ENCODE measurements around the gene CDC42EP1.
"Not testable (repeated sequence)": the region's sequence is repeated elsewhere in the genome, so short reads cannot be mapped to it uniquely, and the experiment has no call there.

The CDC42EP1 gene

DNA sequence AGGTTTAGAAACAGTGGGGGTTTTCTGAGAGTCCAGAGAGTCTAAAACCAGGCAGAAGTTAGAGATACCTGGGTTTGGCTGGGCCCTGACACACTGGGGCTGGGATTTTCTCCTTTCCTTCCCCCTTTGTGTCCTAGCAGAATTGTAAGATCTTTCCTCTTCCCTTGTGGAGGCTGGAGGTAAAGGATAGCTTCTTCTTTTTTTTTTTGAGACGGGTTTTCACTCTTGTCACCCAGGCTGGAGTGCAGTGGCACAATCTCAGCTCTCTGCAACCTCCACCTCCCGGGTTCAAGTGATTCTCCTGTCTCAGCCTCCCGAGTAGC, 49.8 kb downstream of the CDC42EP1 start:
- peaks cover 14 to 23% of the 10 kb centered on the region in 2 donors for H3K4me1 ChIP-seq (ENCODE audit: control insufficient read depth in 1 of 2, insufficient read depth in 2 of 2, low read length in 2 of 2)
- peak overlapping the region; percentile 75 to 86 for H3K9ac ChIP-seq (ENCODE audit: low read depth in 1 of 2, low read length in 2 of 2)
- H3K4me3 ChIP-seq (ENCODE audit: low read depth in 1 of 2, low read length in 2 of 2): peak overlapping the region; percentile 89 to 95

DNA sequence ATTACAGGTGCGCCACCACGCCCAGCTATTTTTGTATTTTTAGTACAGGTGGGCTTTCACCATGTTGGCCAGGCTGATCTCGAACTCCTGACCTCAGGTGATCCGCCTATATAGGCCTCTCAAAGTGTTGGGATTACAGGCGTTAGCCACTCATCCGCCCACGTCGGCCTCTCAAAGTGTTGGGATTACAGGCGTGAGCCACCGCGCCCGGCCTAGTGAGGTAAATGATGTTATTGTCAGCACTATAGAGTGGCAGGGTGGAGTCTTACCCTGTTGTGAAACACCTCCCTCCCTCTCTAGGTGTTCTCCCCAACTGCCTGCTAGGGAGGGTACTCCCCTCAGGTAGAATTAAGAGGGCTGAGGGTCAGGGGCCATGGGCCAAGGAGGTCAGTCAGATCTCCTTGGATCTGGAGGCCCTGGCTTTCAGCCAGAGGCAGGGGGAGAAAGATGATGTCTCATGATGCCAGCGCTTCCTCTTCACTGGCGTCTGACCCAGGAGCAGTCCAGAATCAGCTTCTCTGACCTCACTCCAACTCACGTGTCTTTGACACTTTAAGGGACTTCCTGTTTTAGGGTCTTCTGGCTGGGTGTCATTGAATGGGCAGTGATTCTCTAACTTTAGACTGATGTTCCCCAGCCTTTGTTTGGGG, 50.3 kb downstream of the CDC42EP1 start:
- no peaks in the 10 kb centered on the region for H3K9me3 ChIP-seq (ENCODE audit: control insufficient read depth in 1 of 2, low read length in 2 of 2)
- peaks cover 14 to 19% of the 10 kb centered on the region in 2 donors for H3K4me1 ChIP-seq (ENCODE audit: control insufficient read depth in 1 of 2, insufficient read depth in 2 of 2, low read length in 2 of 2)
- no peak overlapping the region for H3K4me3 ChIP-seq (ENCODE audit: low read depth in 1 of 2, low read length in 2 of 2)
- peaks cover 5 to 11% of the 10 kb centered on the region in 2 donors for H3K36me3 ChIP-seq (ENCODE audit: control insufficient read depth in 1 of 2, insufficient read depth in 2 of 2, low read length in 2 of 2)
- H3K9ac ChIP-seq (ENCODE audit: low read depth in 1 of 2, low read length in 2 of 2): no peak overlapping the region
- H3K27ac ChIP-seq (ENCODE audit: low read depth, low read length): no peak overlapping the region
- no peaks in the 10 kb centered on the region for H3K27me3 ChIP-seq (ENCODE audit: control insufficient read depth in 1 of 2, insufficient read depth in 2 of 2, low read length in 2 of 2)

More for the DNA sequence above, 49.8 kb downstream of the CDC42EP1 start:
- not testable (repeated sequence) for H3K27me3 ChIP-seq (ENCODE audit: control insufficient read depth in 1 of 2, insufficient read depth in 2 of 2, low read length in 2 of 2); H3K27ac ChIP-seq (ENCODE audit: low read depth, low read length); H3K9me3 ChIP-seq (ENCODE audit: control insufficient read depth in 1 of 2, low read length in 2 of 2)
- H3K36me3 ChIP-seq (ENCODE audit: control insufficient read depth in 1 of 2, insufficient read depth in 2 of 2, low read length in 2 of 2): peaks cover 5 to 11% of the 10 kb centered on the region in 2 donors

DNA sequence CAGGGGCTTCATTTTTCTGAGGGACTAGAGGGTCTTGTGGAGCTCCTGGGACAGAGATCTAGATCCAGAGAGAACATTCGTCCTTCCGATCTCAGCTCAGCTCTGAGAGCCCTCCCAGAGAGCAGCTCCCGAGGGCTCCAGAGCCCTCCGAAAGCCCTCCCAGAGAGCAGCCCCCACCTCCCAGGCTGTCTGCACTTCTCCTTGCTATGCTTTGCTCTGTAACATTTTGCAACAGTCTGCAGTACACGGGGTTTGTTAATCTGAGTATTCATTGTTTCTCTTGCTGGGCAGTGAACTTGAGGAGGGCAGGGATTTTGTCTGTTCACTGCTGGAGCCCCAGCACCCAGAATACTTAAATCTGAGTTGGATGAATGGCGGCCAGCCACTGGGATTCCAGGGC, 50.9 kb downstream of the CDC42EP1 start:
- Histone ChIP-seq H3K36me3 (ENCODE audit: control insufficient read depth in 1 of 2, insufficient read depth in 2 of 2, low read length in 2 of 2) (peaks cover 8 to 14% of the 10 kb centered on the region in 2 donors), H3K4me3 (ENCODE audit: low read depth in 1 of 2, low read length in 2 of 2) (no peak overlapping the region), H3K27ac (ENCODE audit: low read depth, low read length) (no peak overlapping the region), H3K27me3 (ENCODE audit: control insufficient read depth in 1 of 2, insufficient read depth in 2 of 2, low read length in 2 of 2) (no peaks in the 10 kb centered on the region), H3K9ac (ENCODE audit: low read depth in 1 of 2, low read length in 2 of 2) (no peak overlapping the region), H3K9me3 (ENCODE audit: control insufficient read depth in 1 of 2, low read length in 2 of 2) (no peaks in the 10 kb centered on the region), H3K4me1 (ENCODE audit: control insufficient read depth in 1 of 2, insufficient read depth in 2 of 2, low read length in 2 of 2) (peaks cover 14 to 19% of the 10 kb centered on the region in 2 donors)

DNA sequence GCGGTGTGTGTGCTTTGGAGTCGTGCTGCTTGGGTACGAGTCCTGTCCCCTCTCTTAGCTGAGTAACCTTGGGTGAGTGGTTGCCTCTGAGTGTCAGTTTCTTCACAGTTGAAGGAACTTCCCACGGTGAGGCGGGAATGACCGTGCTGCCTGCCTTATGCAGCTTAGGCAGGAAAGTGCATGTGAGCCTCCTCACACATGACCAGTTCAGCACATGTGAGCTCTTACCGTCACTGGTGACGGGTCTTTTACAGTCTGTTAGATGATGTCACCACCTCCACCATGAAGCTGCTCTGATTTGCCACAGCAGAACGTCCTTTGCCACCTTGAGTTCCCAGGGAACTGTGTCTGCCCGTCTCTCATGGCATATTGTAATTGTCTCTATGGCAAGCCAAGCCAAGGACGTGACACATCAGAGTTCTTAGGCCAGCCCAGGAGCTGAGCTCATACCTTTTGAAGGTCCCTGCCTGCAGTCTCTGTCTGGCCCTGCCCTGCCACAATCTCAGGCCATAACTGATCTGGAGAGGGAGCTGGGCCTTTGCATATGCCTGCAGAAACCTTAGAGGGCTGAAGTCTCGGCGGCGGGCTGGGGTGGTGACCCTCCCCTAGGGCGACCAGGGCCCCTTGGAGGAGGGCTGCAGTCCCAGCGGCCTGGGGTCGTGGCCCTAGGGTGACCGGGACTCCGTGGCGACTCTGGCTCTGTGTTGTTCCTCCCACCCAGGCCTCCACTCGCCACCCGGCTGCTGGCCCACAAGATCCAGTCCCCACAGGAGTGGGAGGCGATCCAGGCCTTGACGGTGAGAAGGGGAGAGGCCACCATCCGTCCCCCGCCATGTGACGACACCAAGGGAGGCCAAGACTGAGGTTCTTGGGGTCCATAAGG, 56.2 kb downstream of the CDC42EP1 start:
- Histone ChIP-seq H3K4me1 (ENCODE audit: control insufficient read depth in 1 of 2, insufficient read depth in 2 of 2, low read length in 2 of 2) (no peaks in the 10 kb centered on the region), H3K27ac (ENCODE audit: low read depth, low read length) (no peak overlapping the region), H3K36me3 (ENCODE audit: control insufficient read depth in 1 of 2, insufficient read depth in 2 of 2, low read length in 2 of 2) (peaks cover 21 to 57% of the 10 kb centered on the region in 2 donors), H3K4me3 (ENCODE audit: low read depth in 1 of 2, low read length in 2 of 2) (no peak overlapping the region), H3K27me3 (ENCODE audit: control insufficient read depth in 1 of 2, insufficient read depth in 2 of 2, low read length in 2 of 2) (no peaks in the 10 kb centered on the region), H3K9me3 (ENCODE audit: control insufficient read depth in 1 of 2, low read length in 2 of 2) (no peaks in the 10 kb centered on the region), H3K9ac (ENCODE audit: low read depth in 1 of 2, low read length in 2 of 2) (no peak overlapping the region)

DNA sequence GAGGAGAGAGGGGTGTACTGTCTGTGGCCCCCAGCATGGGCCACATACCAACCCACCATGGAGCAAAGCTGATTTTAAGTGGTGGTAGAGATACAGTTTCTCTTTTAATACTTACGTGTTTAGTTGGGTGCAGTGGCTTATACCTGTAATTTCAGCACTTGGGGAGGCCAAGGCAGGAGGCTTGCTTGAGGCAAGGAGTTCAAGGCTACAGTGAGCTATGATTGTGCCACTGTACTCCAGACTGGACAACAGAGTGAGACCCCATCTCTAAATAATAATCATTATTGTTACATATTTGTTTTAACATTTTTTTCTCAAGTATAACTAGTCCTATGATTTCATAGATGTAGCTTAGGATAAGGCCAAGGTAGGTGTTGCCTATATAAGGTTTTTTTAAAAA, 57.2 kb downstream of the CDC42EP1 start:
- no peaks in the 10 kb centered on the region for H3K9me3 ChIP-seq (ENCODE audit: control insufficient read depth in 1 of 2, low read length in 2 of 2)
- H3K9ac ChIP-seq (ENCODE audit: low read depth in 1 of 2, low read length in 2 of 2): no peak overlapping the region
- H3K27ac ChIP-seq (ENCODE audit: low read depth, low read length): no peak overlapping the region
- no peak overlapping the region for H3K4me3 ChIP-seq (ENCODE audit: low read depth in 1 of 2, low read length in 2 of 2)
- no peaks in the 10 kb centered on the region for H3K4me1 ChIP-seq (ENCODE audit: control insufficient read depth in 1 of 2, insufficient read depth in 2 of 2, low read length in 2 of 2)
- peaks cover 21 to 62% of the 10 kb centered on the region in 2 donors for H3K36me3 ChIP-seq (ENCODE audit: control insufficient read depth in 1 of 2, insufficient read depth in 2 of 2, low read length in 2 of 2)
- no peaks in the 10 kb centered on the region for H3K27me3 ChIP-seq (ENCODE audit: control insufficient read depth in 1 of 2, insufficient read depth in 2 of 2, low read length in 2 of 2)

DNA sequence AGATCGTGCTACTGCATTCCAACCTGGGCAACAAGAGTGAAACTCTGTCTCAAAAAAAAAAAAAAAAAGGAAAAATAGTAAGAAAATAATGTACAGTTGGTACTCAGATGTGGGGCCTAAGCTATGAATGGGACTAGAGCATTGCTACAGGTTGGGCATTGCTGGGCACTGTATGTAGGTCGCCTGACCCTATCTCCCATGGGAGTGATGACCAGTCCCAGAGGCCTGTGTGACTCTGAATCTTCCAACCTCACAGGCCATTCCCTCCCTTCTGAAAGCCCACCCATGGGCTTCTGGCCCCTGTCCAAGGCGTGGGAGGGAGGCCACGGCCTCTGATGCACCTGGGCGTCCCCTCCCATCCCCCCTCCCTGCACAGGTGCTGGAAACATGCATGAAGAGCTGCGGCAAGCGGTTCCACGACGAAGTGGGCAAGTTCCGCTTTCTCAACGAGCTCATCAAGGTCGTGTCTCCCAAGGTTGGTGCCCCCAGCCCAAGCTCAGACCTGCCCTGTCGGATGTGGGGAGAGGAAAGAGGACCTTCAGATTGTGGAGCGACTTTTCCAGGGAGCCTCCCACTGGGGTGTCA, 57.9 kb downstream of the CDC42EP1 start:
- Histone ChIP-seq H3K27me3 (ENCODE audit: control insufficient read depth in 1 of 2, insufficient read depth in 2 of 2, low read length in 2 of 2) (no peaks in the 10 kb centered on the region), H3K4me1 (ENCODE audit: control insufficient read depth in 1 of 2, insufficient read depth in 2 of 2, low read length in 2 of 2) (peaks cover 0 to under 1% of the 10 kb centered on the region in 2 donors), H3K9ac (ENCODE audit: low read depth in 1 of 2, low read length in 2 of 2) (no peak overlapping the region), H3K36me3 (ENCODE audit: control insufficient read depth in 1 of 2, insufficient read depth in 2 of 2, low read length in 2 of 2) (peaks cover 21 to 66% of the 10 kb centered on the region in 2 donors), H3K4me3 (ENCODE audit: low read depth in 1 of 2, low read length in 2 of 2) (no peak overlapping the region), H3K27ac (ENCODE audit: low read depth, low read length) (no peak overlapping the region), H3K9me3 (ENCODE audit: control insufficient read depth in 1 of 2, low read length in 2 of 2) (no peaks in the 10 kb centered on the region)

DNA sequence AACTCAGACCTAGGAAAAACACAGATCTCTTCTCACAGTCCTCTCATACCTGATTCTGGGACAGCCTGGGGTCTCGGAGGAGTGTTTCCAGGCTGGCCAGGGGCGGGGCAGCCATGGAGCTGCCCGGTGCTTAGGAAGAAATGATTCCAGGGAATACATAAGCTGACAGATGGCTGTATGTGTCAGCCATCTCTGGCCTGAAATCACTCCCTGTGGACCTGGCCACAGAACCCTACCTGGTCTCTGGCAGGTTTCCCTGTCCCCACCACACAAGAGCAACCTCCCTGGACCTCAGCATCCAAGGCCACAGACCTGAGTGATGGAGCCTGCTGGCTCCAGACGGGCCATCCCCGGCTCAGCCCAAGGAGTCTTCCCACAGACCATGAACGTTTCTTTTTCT, 58.4 kb downstream of the CDC42EP1 start:
- peaks cover 21 to 68% of the 10 kb centered on the region in 2 donors for H3K36me3 ChIP-seq (ENCODE audit: control insufficient read depth in 1 of 2, insufficient read depth in 2 of 2, low read length in 2 of 2)
- peaks cover 1 to 5% of the 10 kb centered on the region in 2 donors for H3K4me1 ChIP-seq (ENCODE audit: control insufficient read depth in 1 of 2, insufficient read depth in 2 of 2, low read length in 2 of 2)
- H3K9me3 ChIP-seq (ENCODE audit: control insufficient read depth in 1 of 2, low read length in 2 of 2): no peaks in the 10 kb centered on the region
- H3K27me3 ChIP-seq (ENCODE audit: control insufficient read depth in 1 of 2, insufficient read depth in 2 of 2, low read length in 2 of 2): no peaks in the 10 kb centered on the region
- H3K27ac ChIP-seq (ENCODE audit: low read depth, low read length): no peak overlapping the region
- H3K4me3 ChIP-seq (ENCODE audit: low read depth in 1 of 2, low read length in 2 of 2): no peak overlapping the region
- H3K9ac ChIP-seq (ENCODE audit: low read depth in 1 of 2, low read length in 2 of 2): no peak overlapping the region
